ENCODE results near the gene RABGAP1L. TPM values are rescaled to one million over a fixed set of nuclear protein-coding genes. Genes with fewer than 3 reads are reported as not detected.

The RABGAP1L gene
- total and polyA plus RNA-seq, 2 of the 4 experiments (the other 2 are of a cell fraction), result 7.9 to 26.7 TPM

GRCh38 chr1:174956086-174956485 lies 796.8 kb downstream of the RABGAP1L start:
- no CpG with 5 or more reads among the region's 3 CpGs for WGBS, 2 experiments (ENCODE audit: extremely low coverage in 2 of 2, insufficient read length in 1 of 2)

More at GRCh38 chr1:174956086-174956485, 796.8 kb downstream of the RABGAP1L start:
- H4K20me1 ChIP-seq (ENCODE audit: insufficient read depth, low read length), result no peaks in the 10 kb centered on the region
- H2BK5ac ChIP-seq (ENCODE audit: low read depth, low read length, poor library complexity, severe bottlenecking), result no peak overlapping the region
- H3K56ac ChIP-seq (ENCODE audit: extremely low read depth, insufficient read depth, low read length), result no peak overlapping the region
- no TSS peak for BruUV-seq (replicated peaks)
- H3K4me1 ChIP-seq (ENCODE audit: control insufficient read depth, insufficient read depth, low read length), result no peaks in the 10 kb centered on the region
- H3K9me3 ChIP-seq (ENCODE audit: control insufficient read depth, insufficient read depth, low read length), result no peaks in the 10 kb centered on the region
- no peak overlapping the region for H2AFZ ChIP-seq (replicated peaks; ENCODE audit: low read length, poor library complexity)
- H3K4me2 ChIP-seq (ENCODE audit: low read depth, low read length), result no peak overlapping the region
- H3K27me3 ChIP-seq (ENCODE audit: control insufficient read depth, insufficient read depth, low read length), result no peaks in the 10 kb centered on the region
- H3K4me3 ChIP-seq (ENCODE audit: insufficient read depth, low read depth, low read length), result no peak overlapping the region
- H3K4ac ChIP-seq (ENCODE audit: low read depth, low read length), result no peak overlapping the region
- H3K14ac ChIP-seq (replicated peaks; ENCODE audit: low read depth, low read length), result no peak overlapping the region
- CTCF ChIA-PET, result no interaction called here
- H4K5ac ChIP-seq (ENCODE audit: low read depth, low read length), result no peak overlapping the region
- no peak overlapping the region for H3K27ac ChIP-seq (ENCODE audit: insufficient read depth, low read length)
- no peak for ATAC-seq (ENCODE audit: low read depth)
- H3K18ac ChIP-seq (ENCODE audit: low read depth, low read length), result no peak overlapping the region
- POLR2A ChIA-PET (ENCODE audit: unreplicated experiment), result no interaction called here
- no peak overlapping the region for H2AK9ac ChIP-seq (replicated peaks; ENCODE audit: low read depth, low read length, poor library complexity)
- DNase-seq, result no peak
- H3K79me1 ChIP-seq (ENCODE audit: low read depth in 1 of 2, low read length in 2 of 2), result no peaks in the 10 kb centered on the region
- no peak overlapping the region for H4K8ac ChIP-seq (ENCODE audit: low read depth in 2 of 2, low read length in 2 of 2)
- in situ Hi-C loops (cut with MboI; ENCODE audit: low sequenced_read_pairs), result no loop called here
- H2AK5ac ChIP-seq (ENCODE audit: low read depth, low read length), result no peak overlapping the region
- no peak overlapping the region for H2BK20ac ChIP-seq (ENCODE audit: low read depth, low read length)
- dilution Hi-C loops (cut with HindIII; ENCODE audit: low sequenced_read_pairs, unreplicated experiment), result no loop called here
- H2BK15ac ChIP-seq (ENCODE audit: low read depth, low read length), result no peak overlapping the region
- no peak overlapping the region for H3K23ac ChIP-seq (ENCODE audit: low read depth, low read length)
- intact Hi-C loops (cut with micrococcal nuclease), result no loop called here
- no peaks in the 10 kb centered on the region for H3K36me3 ChIP-seq (ENCODE audit: control insufficient read depth, insufficient read depth, low read length)
- no peak overlapping the region for H3K9ac ChIP-seq (ENCODE audit: low read depth, low read length)
- no peak overlapping the region for H4K91ac ChIP-seq (ENCODE audit: insufficient read depth, low read depth, low read length)
- no peak overlapping the region for H2BK120ac ChIP-seq (ENCODE audit: low read depth, low read length)
- H3K9me1 ChIP-seq (ENCODE audit: insufficient read depth, low read length), result no peaks in the 10 kb centered on the region
- TF ChIP-seq, protein P1, sequence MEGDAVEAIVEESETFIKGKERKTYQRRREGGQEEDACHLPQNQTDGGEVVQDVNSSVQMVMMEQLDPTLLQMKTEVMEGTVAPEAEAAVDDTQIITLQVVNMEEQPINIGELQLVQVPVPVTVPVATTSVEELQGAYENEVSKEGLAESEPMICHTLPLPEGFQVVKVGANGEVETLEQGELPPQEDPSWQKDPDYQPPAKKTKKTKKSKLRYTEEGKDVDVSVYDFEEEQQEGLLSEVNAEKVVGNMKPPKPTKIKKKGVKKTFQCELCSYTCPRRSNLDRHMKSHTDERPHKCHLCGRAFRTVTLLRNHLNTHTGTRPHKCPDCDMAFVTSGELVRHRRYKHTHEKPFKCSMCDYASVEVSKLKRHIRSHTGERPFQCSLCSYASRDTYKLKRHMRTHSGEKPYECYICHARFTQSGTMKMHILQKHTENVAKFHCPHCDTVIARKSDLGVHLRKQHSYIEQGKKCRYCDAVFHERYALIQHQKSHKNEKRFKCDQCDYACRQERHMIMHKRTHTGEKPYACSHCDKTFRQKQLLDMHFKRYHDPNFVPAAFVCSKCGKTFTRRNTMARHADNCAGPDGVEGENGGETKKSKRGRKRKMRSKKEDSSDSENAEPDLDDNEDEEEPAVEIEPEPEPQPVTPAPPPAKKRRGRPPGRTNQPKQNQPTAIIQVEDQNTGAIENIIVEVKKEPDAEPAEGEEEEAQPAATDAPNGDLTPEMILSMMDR (conservative IDR thresholded peaks at IDR 0.05; ENCODE audit: low read depth, low read length), result no peak
- TF ChIP-seq RAD21 (IDR thresholded peaks at IDR 0.05; ENCODE audit: low read length) (no peak), MAFK (IDR thresholded peaks at IDR 0.05; ENCODE audit: low read depth, low read length) (no peak), NFE2L2 (IDR thresholded peaks at IDR 0.05; ENCODE audit: low read depth, low read length) (no peak), SMC3 (IDR thresholded peaks at IDR 0.05; ENCODE audit: low read depth, low read length) (no peak), MXI1 (IDR thresholded peaks at IDR 0.05; ENCODE audit: borderline replicate concordance, low read depth, low read length) (no peak), RCOR1 (IDR thresholded peaks at IDR 0.05; ENCODE audit: insufficient replicate concordance, low read length) (no peak)
- TF ChIP-seq, protein P2, sequence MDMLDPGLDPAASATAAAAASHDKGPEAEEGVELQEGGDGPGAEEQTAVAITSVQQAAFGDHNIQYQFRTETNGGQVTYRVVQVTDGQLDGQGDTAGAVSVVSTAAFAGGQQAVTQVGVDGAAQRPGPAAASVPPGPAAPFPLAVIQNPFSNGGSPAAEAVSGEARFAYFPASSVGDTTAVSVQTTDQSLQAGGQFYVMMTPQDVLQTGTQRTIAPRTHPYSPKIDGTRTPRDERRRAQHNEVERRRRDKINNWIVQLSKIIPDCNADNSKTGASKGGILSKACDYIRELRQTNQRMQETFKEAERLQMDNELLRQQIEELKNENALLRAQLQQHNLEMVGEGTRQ (IDR thresholded peaks at IDR 0.05; ENCODE audit: low read depth, low read length), result no peak
